Right renal cortex interstitium (tissue), 3 donors: Measurements from ENCODE around the gene RNASE1. TPM values are rescaled to one million over a fixed set of nuclear protein-coding genes. Genes with fewer than 3 reads are reported as not detected.
"Not testable (repeated sequence)": the region's sequence is repeated elsewhere in the genome, so short reads cannot be mapped to it uniquely, and the experiment has no call there.

Experiments
- DNase-seq, 3 donors: peaks; one replicate each; pipeline ENCODE4 v3.0.0-alpha.2; 2013; ENCODE audit warnings: low read depth in 3 of 3, low spot score in 2 of 3
- polyA plus RNA-seq, 3 donors: library from polyadenylated mRNA; unstranded; fragments of 120-200 nt; gene quantifications; one replicate each; pipeline ENCODE4 v1.2.1, GENCODE V29; 2013; ENCODE audit not compliant: insufficient read length in 3 of 3

Gene RNASE1
- 100 to 1,000 TPM; 148 to 180 (median 175) TPM for polyA plus RNA-seq

DNA sequence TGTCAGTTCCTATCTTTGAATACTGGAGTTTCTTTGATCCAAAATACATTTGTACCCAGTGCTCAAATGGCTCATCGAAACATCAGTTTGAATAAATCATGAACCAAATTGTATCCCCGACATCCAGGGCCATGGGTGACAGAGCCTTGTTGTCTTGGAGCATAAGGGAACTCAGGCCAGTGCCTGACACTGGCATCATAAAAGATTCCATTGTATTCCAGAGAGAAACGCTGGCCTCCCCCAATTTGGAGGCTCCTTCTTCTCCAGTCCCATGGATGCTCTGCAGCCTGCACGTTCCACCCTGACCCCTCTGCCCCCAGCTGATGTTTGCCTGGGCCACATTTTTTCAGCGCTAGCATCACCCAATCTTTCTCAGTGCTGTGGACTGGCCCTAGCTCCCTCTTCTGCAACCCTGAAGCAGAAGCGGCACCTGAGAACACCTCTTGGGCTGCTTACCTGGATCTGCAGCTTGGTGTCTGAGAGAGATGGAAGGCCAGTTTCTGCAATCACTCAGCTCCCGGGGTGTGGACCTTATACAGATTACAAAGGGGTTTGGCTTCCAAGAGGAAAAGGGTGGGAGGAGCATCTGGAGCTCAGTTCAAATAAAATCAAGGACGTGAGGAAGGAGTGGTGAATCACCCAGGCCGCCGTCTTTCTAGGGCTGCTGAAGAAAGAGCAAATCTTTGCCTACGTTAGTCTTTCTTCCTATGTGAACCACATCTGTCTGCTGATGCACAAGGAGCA is at the start of gene RNASE1:
Gene RNASE1, minus strand, starts transcription at position 504 of the 744 bp plus-strand sequence. CDS start 776 bp downstream, outside the sequence.
- DNase-seq, result no peak

DNA sequence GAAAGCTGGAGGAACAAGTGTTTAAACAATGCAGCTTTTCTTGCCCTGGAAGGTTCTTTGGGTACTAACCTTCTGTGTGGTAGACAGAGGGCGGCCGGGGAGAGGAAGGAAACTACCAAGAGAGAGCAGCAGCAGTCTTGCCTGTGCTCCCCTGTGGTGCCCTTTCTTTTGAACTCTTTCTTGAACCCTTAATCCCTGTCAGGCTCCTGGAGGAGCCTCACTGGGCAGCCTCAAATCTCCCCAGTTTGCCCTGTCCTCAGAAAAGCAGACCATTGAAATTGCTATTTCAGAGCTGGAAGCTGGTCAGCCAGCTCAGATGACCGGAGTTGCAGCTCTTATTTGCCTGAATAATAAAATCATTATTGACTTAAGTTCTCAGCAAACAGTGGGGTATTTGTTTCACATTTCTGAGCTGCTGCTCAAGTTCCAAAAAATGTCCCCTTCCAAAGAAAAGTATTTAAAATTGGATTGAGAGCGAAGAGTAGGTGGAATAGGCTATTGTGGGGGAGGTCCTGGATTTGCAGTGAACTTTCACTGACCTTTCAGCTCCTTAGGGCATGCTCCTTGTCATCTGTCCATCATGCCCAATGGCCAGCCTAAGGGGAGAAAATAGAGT is 46.4 kb upstream of the RNASE1 start:
- no peak for DNase-seq

DNA sequence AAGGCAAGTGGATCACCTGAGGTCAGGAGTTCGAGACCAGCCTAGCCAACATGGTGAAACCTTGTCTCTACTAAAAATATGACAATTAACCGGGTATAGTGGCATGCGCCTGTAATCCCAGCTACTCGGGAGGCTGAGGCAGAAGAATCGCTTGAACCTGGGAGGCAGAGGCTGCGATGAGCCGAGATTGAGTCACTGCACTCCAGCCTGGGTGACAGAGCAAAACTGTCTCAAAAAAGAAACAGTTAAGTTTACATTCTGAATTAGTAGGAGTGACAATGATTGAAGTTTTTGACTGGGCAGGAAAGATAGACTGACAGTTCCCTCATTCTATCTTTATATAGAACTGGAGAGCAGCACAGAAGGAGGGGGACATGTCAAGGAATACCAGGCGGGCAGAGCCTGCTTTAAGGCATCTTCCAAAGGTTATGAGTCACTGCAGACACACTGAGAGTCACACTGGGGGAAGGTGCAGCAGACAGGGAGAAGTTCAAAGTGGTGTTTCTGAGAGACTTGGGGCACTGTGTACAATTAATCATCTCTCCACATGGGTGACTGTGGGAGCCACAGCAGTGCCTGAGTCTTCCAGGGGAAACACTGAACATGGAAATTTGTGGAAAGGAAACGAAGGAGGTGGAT is 45.8 kb upstream of the RNASE1 start:
- DNase-seq, result no peak

DNA sequence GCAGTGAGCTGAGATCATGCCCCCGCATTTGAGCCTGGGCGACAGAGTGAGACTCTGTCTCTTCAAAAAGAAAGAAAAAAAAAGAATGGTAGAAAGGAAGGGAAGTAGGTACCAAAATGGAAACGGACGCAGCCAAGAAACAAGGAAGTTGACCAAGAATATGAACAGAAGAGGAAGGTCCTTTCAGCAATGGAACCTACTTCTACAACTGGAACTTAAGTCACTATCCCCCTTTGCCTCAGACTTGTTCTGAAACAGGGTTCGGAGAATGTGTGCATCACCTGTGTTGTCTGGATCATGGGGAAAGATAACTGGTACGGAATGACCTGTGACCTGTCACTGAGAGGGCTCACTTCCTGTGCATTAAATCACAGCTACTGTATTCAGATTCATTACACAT is 43.9 kb upstream of the RNASE1 start:
- no peak for DNase-seq

DNA sequence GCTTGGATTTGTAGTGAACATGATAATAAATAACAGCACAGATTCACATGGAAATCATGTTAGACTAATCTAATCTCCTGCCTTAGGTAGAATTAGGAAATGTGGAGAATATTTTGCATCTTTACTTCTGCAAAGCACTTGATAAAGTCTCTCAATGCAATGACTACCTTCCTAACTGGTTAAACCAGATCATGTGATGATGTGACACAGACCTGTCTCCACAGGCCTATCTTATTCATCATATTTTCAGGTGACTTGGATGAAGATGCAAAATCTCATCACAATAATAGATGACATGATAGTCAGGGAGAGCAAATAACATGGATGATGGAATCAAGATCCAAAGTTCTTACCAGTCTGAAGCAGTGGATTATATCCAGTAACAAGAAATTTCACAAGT is 38.5 kb upstream of the RNASE1 start:
- DNase-seq, result no peak

DNA sequence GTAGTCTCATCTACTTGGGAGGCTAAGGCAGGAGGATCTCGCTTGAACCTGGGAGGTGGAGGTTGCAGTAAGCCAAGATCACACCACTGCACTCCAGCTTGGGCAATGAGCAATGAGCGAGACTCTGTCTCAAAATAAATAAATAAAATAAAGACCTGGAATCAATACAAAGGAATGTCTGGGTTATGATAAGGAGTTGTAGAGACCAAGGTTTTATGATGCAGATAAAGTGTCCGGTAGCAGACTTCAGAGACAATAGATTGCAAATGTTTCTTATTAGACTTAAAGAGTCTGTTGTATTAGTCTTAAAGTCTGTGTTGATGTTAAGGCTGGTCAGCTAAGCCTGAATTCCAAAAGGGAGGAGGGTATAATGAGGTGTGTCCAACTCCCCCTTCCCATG is 35.2 kb upstream of the RNASE1 start:
- DNase-seq, result no peak

DNA sequence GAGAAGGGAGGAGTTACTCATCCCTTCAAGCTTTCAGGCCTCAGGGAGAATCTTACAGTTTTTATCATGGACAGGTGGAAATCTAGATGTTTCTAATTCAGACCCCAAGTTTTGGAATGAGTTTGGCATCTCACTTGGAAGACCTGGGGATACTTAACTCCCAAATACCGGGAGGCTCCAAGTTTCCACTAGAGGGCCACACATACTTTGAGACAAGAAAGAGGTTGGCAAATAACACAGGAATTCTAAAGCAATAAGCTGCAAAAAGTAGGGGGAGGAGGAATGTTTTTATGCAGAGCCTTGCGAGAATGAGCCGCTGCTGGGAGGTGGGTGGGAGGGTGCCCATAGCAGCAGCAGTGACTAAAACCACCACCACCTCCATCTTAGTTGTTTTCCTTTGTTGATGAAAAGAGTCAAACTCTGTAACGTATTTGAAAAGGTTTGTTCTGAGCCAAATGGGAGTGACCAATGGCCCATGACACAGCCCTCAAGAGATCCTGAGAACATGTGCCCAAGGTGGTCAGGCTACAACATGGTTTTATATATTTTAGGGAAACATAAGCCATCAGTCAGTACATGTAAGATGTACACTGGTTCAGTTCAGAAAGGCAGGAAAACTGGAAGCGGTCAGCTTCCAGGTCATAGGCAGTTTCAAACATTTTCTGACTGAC is 34.2 kb upstream of the RNASE1 start:
- no peak for DNase-seq

DNA sequence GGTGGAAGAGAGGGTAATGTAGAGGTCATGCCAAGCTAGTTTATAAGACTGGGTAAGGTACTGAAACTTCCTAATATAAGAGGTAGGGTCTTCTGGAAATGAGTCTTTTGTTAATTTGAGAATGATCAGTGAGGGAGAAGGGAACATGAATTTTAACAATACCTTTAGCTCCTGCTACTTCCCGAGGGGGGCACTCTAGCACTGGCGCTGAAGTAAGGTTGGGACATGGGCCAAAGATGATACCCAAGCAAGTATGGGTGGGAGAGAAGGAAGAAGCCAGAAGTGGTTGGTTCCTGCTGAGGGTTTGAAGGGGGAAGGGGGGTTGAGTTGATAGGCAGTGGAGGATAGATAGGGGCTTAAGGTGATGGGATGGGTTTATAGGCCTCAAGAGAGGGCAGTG is 32.3 kb upstream of the RNASE1 start:
- no peak for DNase-seq

DNA sequence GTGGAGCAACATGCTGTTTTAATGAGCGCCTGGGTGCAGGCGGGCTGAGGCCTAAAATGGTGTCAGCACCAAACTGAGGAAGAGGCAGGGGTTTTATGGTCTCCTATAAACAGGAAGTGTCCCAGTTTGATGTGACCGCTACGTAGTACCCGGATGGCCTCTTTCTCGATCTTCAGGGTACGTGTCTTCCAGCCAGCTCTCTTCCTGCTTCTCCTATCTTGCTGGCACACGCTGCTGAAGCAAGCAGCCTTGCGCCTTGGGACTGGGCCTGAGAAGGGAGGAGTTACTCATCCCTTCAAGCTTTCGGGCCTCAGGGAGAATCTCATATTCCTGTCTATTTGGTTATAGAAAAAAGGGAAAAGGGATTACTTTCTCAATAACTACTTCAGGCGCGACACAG is 28.2 kb upstream of the RNASE1 start:
- DNase-seq, result no peak

DNA sequence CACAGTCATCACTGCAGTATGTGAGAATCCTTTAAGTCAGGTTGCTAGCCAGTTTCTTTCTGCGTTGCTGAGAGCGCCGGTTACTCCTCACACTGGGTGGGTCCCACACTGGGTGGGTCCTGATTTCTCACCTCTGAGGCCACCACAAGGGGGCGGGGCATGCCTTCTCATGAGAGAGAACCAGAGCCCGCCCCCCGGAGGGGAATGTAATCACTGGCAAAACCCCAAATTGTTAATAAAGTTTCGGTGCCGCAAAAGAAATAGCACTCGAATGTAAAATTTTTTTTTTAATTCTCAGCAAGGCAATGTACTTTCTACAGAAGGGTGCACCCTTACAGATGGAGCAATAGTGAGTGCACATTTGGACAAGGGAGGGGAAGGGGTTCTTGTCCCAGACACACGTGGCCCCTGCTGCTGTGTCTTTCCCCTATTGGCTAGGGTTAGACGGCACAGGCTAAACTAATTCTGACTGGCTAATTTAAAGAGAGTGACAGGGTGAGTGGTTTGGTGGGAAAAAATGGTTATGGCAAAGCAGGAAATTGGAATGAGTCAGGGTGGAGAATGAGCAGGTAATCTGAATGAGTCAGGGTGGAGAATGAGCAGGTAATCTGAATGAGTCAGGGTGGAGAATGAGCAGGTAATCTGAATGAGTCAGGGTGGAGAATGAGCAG is 25.5 kb upstream of the RNASE1 start:
- not testable (repeated sequence) for DNase-seq

DNA sequence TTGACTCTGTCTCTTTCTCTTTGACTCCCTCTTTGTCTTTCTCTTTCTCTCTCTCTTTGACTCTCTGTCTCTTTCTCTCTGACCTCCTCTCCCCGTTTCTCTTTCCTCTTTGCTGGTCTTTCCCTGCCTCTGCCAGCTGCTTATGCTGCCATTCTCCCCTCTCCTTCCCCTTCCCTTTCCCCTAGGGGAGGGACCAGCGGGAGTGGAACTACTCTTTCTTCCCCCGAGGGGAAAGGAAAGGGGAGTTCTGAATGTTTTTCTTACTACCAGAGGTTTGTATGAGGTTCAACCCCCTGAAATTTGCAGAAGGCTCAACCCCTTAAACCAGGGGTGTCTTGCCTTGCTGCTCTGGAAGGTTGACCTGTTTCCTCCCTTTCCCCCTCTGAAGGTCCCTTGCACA is 24.7 kb upstream of the RNASE1 start:
- DNase-seq, result no peak

DNA sequence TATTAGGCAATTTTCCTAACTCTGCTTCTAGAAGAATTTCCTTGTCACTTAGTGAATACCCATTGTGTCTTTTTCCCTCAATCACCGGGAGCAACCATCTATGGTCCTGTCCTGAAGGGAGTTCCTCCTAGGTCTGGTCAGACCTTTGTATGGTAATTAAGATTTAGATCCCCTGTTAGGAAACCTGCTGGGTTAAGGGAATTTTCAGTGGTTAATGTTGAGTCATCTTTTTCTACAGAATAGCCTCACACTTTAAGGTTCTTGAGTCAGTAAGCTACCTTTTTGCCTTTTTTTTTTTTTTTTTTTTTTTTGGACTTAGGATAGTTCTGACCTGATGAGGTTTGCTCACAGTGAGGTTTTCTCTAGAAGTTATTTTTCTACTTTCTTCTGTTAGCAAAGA is 24.0 kb upstream of the RNASE1 start:
- not testable (repeated sequence) for DNase-seq

DNA sequence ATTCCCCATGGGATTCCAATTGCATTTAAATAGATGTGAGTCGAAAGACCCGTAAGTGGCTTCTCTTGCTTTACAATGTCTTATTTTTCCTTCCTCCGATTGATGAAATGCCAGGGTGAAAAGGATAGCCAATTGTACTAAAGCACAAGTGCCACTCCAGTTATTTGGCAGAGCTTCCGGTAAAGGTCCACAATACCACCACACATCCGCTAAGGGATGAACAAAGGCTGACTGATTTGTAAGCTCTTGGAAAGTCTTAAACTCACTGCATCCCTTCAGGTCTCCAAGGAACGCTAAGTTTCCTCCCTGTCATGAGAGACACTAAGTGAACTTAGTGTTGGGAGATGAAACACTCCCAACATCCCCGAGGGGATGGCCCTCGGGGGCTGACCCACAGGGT is 21.2 kb upstream of the RNASE1 start:
- no peak for DNase-seq

DNA sequence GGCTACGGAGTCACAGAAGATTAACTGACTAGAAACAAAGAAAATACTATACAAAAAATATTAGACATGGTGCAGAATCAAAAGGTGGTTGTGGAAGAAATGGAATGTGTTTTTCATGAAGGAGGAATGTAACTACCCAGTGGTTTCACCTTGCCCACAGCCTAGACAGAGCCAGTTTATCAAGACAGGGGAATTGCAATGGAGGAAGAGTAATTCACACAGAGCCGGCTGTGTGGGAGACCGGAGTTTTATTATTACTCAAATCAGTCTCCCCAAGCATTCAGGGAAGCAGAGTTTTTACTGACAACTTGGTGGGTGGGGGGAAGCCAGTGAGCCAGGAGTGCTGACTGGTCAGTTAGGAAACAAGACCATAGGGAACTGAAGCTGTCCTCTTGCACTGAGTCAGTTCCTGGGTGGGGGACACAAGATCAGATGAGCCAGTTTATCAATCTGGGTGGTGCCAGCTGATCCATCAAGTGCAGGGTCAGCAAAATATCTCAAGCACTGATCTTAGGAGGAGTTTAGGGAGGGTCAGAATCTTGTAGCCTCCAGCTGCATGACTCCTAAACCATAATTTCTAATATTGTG is 19.0 kb upstream of the RNASE1 start:
- DNase-seq, result not testable (repeated sequence)

DNA sequence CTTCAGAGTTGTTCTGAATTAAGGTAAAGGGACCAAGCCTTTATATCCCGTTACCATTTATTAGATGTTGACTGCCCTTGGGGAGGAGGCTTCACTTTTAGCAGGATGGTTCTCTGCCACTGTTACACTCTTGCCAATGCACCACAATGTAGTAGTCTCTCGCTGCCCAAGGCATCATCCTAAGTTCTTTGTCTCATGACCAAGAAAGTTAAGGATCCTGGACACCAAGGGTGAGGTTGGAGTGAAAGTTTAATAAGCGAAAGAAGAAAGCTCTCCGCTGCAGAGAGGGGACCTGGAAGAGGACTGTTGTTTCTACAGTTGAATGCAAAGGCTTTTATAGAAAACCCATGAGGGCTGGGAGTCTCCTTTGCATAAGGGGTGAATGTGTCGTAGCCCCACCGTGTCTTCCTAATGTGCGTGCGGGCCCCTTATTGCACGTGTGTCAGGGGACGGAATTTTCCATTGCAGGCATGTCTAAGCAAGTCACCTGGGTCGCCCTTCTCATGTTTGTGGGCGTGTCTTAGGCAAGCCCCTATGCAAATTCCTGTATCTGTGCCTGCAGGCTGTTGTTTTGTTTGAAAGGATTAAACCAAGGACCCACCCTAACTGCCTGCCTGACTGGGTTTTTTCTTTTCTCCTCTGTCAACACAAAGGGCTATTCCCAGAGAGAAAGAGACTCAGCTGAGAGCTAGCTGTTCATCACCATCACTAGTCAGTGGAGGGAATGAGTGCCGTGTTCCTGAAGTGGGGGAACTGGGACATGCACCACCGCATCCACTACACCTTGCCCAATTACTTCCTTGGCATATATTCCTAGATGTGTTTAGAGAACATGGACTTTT is 17.6 kb upstream of the RNASE1 start:
- DNase-seq, result no peak

DNA sequence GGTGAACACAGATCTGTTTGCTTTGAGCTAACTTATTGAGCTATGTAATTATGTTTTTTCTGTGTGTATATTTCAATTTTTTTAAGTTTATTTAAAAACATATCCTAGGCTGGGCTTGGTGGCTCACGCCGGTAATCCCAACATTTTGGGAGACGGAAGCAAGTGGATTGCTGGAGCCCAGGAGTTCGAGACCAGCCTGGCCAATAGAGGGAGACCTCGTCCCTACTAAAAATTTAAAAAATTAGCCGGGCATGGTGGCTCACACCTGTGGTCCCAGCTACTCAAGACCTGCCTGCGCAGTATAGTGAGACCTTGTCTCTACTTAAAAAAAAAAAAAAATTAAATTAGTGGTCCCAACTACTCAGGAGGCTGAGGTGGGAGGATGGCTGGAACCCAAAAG is 16.2 kb upstream of the RNASE1 start:
- DNase-seq, result no peak

DNA sequence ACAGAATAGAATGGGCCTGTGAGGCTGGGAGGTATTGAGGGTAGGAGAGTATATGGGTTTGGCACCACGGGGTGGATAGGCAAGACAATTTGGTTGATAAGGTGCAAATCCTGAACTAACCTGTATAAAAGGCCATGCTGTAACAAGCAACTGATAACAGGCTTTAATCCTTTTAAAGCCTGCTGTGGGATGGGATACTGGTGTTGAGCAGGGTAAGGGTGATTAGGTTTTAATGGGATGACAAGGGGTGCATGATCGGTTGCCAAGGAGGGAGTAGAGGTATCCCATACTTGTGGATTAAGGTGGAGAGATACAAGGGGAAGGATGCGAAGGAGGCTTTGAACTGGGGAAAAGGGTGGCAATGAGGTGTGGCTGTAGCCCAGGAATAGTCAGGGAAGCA is 13.3 kb upstream of the RNASE1 start:
- DNase-seq, result not testable (repeated sequence)

DNA sequence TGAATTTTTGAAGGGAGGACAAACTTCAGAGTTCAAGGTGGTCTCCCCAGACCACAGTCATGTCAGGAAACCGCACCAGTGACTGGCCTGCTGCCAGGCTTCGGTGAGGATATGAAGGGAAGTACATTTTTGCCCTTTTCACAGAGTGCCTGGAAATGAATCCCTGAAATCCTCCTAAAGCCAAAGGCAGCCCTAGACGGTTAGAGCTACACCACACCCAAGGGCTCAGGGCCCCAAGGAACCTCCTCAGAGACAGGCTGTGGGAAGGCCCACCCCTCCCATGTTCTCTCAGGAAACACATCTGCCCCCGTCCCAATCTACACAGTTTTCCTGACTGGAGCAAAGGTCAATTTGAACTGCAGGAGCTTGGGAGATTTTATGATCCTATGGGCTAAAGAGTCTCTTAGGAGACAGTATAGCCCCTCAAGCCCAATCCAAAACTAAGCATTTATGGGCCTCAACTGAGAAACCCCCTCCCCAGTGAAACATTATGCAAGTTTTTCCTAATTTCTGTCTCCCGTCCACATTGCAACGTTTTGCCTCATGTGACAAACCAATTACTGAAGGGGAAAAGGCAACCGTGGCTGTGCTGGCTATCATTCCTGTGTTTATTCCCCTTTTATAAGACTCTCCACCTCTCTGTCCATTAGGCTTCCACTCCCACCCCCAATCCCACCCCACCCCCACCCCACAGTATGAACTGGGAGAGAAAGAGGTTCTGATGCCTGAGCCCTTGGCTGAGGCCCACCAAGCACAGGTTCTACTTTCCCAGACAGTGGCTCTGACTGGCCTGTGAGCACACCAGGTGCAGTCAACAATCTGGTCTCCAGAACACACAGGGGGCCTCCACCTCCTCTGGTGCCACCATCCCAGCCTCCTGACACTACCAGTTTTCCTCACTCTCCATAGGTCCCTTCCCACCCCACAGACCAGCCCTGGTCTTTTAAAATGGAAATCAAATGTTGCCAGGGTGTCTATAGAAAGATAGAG is 9.6 kb upstream of the RNASE1 start:
- DNase-seq, result no peak
